H1 (cell line): ENCODE measurements around the gene CDH15. TPM values are rescaled to one million over a fixed set of nuclear protein-coding genes. Genes with fewer than 3 reads are reported as not detected.

ENCODE experiments used
- CTCF ChIA-PET: fragments of 300-600 bp; sonication (Branson Sonifier 250); formaldehyde crosslinking; loops from one replicate; lab custom pipeline; 2021; ENCODE audit not compliant: partially characterized antibody; lab: Charles Lee
- POLR2A ChIA-PET: fragments of 300-600 bp; sonication (Branson Sonifier 250); formaldehyde crosslinking; loops from one replicate; lab custom pipeline; 2021; ENCODE audit warnings: inconsistent platforms; ENCODE audit not compliant: partially characterized antibody; lab: Charles Lee
- DNase-seq, 2 experiments: peaks; one replicate each; pipeline versions ENCODE4 v3.0.0 to v3.0.0-alpha.2; 2010 to 2022; ENCODE audit warnings: low spot score in 2 of 2, low read depth in 1 of 2, mixed read lengths in 1 of 2
- FAIRE-seq: peaks from 2 replicates; lab custom pipeline; 2011; peaks lifted over from hg19 to GRCh38; lab: Jason Lieb, UNC
- H2AFZ ChIP-seq: 2 replicates; pipeline ENCODE4 v1.8.1; 2012; ENCODE audit warnings: low read length, inconsistent platforms
- H2AK5ac ChIP-seq: 2 replicates; pipeline ENCODE4 v1.6.1; 2013; ENCODE audit warnings: low read depth, low read length
- H2BK120ac ChIP-seq: replicated peaks from 2 replicates; pipeline ENCODE3; 2013; ENCODE audit warnings: low read depth, low read length, inconsistent platforms
- H2BK12ac ChIP-seq: 2 replicates; pipeline ENCODE4 v1.6.1; 2013; ENCODE audit warnings: low read depth, low read length
- H2BK15ac ChIP-seq: 2 replicates; pipeline ENCODE4 v1.6.1; 2013; ENCODE audit warnings: low read length
- H2BK20ac ChIP-seq: 2 replicates; pipeline ENCODE4 v1.6.1; 2013; ENCODE audit warnings: low read length
- H2BK5ac ChIP-seq: 2 replicates; pipeline ENCODE4 v1.6.1; 2013; ENCODE audit warnings: low read depth, low read length
- H3K14ac ChIP-seq: 2 replicates; pipeline ENCODE4 v1.6.1; 2013; ENCODE audit warnings: inconsistent platforms; ENCODE audit not compliant: insufficient read length
- H3K18ac ChIP-seq: 2 replicates; pipeline ENCODE4 v1.6.1; 2013; ENCODE audit warnings: low read length; ENCODE audit errors: extremely low read depth
- H3K23ac ChIP-seq: 2 replicates; pipeline ENCODE4 v1.6.1; 2013; ENCODE audit warnings: inconsistent platforms; ENCODE audit not compliant: insufficient read length
- H3K23me2 ChIP-seq: 2 replicates; pipeline ENCODE4 v1.6.1; 2013; ENCODE audit warnings: low read depth, low read length
- H3K27ac ChIP-seq: 2 replicates; pipeline ENCODE4 v1.6.1; 2011; ENCODE audit warnings: low read depth, low read length, inconsistent platforms
- H3K27me3 ChIP-seq, 4 experiments: replicated peaks in 1 of 4; 1 replicate in 1 of 4; 2 replicates in 3 of 4; pipeline versions ENCODE4 v1.6.1 to v1.8.1; 2011 to 2013; ENCODE audit warnings: low read length in 3 of 4, mild to moderate bottlenecking in 3 of 4, inconsistent platforms in 2 of 4, mixed read lengths in 2 of 4, moderate library complexity in 1 of 4; ENCODE audit not compliant: control insufficient read depth in 3 of 4, insufficient read depth in 3 of 4; ENCODE audit errors: extremely low read depth in 1 of 4
- H3K36me3 ChIP-seq, 4 experiments: 2 replicates each; pipeline versions ENCODE4 v1.6.1 to v1.8.1; 2011 to 2013; ENCODE audit warnings: mild to moderate bottlenecking in 4 of 4, low read length in 3 of 4, moderate library complexity in 2 of 4, control low read depth in 1 of 4, inconsistent platforms in 1 of 4; ENCODE audit not compliant: insufficient read depth in 4 of 4, control insufficient read depth in 2 of 4
- H3K4ac ChIP-seq: replicated peaks from 2 replicates; pipeline ENCODE3; 2013; ENCODE audit warnings: low read length, low read depth, mixed read lengths, inconsistent platforms; ENCODE audit not compliant: insufficient read length
- H3K4me1 ChIP-seq, 4 experiments: replicated peaks in 1 of 4; 1 replicate in 1 of 4; 2 replicates in 3 of 4; pipeline versions ENCODE4 v1.6.1 to v1.8.1; 2011 to 2013; ENCODE audit warnings: low read length in 3 of 4, inconsistent platforms in 2 of 4, mixed read lengths in 1 of 4; ENCODE audit not compliant: insufficient read depth in 4 of 4, control insufficient read depth in 3 of 4
- H3K4me2 ChIP-seq, 2 experiments: 2 replicates each; pipeline versions ENCODE4 v1.6.1 to v1.8.1; 2011 to 2013; ENCODE audit warnings: low read depth in 2 of 2, low read length in 2 of 2, control low read depth in 1 of 2, inconsistent platforms in 1 of 2, mild to moderate bottlenecking in 1 of 2; ENCODE audit not compliant: insufficient read depth in 1 of 2
- H3K4me3 ChIP-seq, 4 experiments: fragments of 200-600, 300-600 bp in 1 of 4; sonication (generic), shearing (Covaris generic), sonication (Bioruptor Twin) in 1 of 4; 2 replicates each; pipeline versions ENCODE4 v1.5.1 to v1.8.1; 2011 to 2016; ENCODE audit warnings: low read length in 4 of 4, low read depth in 3 of 4, control low read depth in 2 of 4, inconsistent platforms in 2 of 4, mild to moderate bottlenecking in 2 of 4, mixed read lengths in 1 of 4, moderate library complexity in 1 of 4; ENCODE audit not compliant: insufficient read depth in 2 of 4; ENCODE audit errors: extremely low read depth in 1 of 4
- H3K56ac ChIP-seq: replicated peaks from 2 replicates; pipeline ENCODE3; 2013; ENCODE audit warnings: low read depth, mild to moderate bottlenecking, mixed read lengths, low read length, inconsistent platforms; ENCODE audit not compliant: insufficient read length
- H3K79me1 ChIP-seq: 2 replicates; pipeline ENCODE4 v1.6.1; 2013; ENCODE audit warnings: low read depth, low read length, control low read depth
- H3K79me2 ChIP-seq, 2 experiments: 2 replicates each; pipeline versions ENCODE4 v1.6.1 to v1.8.1; 2012 to 2013; ENCODE audit warnings: low read length in 2 of 2, mild to moderate bottlenecking in 2 of 2, inconsistent platforms in 1 of 2; ENCODE audit not compliant: insufficient read depth in 2 of 2, control insufficient read depth in 1 of 2
- H3K9ac ChIP-seq, 4 experiments: replicated peaks in 1 of 4; 1 replicate in 1 of 4; 2 replicates in 3 of 4; pipeline versions ENCODE4 v1.6.1 to v1.8.1; 2011 to 2013; ENCODE audit warnings: low read depth in 3 of 4, low read length in 3 of 4, control low read depth in 2 of 4, mild to moderate bottlenecking in 2 of 4, moderate library complexity in 2 of 4, inconsistent platforms in 1 of 4; ENCODE audit errors: extremely low read depth in 1 of 4
- H3K9me3 ChIP-seq, 2 experiments: 2 replicates each; pipeline versions ENCODE4 v1.6.1 to v1.8.1; 2012 to 2013; ENCODE audit warnings: mild to moderate bottlenecking in 2 of 2, moderate library complexity in 2 of 2, control low read depth in 1 of 2, inconsistent platforms in 1 of 2, low read depth in 1 of 2, low read length in 1 of 2, mixed read lengths in 1 of 2; ENCODE audit not compliant: insufficient read depth in 2 of 2
- H4K20me1 ChIP-seq, 2 experiments: replicated peaks in 1 of 2; 2 replicates each; pipeline versions ENCODE3 to v1.8.1; 2011 to 2013; ENCODE audit warnings: inconsistent platforms in 2 of 2, low read length in 2 of 2, mild to moderate bottlenecking in 1 of 2; ENCODE audit not compliant: insufficient read depth in 2 of 2, control insufficient read depth in 1 of 2
- H4K5ac ChIP-seq: 2 replicates; pipeline ENCODE4 v1.6.1; 2013; ENCODE audit warnings: low read length, low read depth, mixed read lengths, inconsistent platforms; ENCODE audit not compliant: insufficient read length
- H4K8ac ChIP-seq: 2 replicates; pipeline ENCODE4 v1.8.0; 2013; ENCODE audit warnings: mild to moderate bottlenecking, moderate library complexity, low read length, inconsistent platforms; ENCODE audit not compliant: insufficient read depth; ENCODE audit errors: extremely low read depth
- H4K91ac ChIP-seq: replicated peaks from 2 replicates; pipeline ENCODE3; 2013; ENCODE audit warnings: low read length, mixed read lengths, inconsistent platforms; ENCODE audit not compliant: insufficient read length
- BACH1 ChIP-seq: IDR thresholded peaks from 2 replicates; pipeline ENCODE4 v1.6.1; 2012; ENCODE audit warnings: low read length, improper control_type of control experiment
- CHD1 ChIP-seq: IDR thresholded peaks from 2 replicates; pipeline ENCODE4 v1.6.1; 2012; ENCODE audit warnings: low read depth, low read length, improper control_type of control experiment
- EZH2 ChIP-seq: fragments of 200-600 bp; sonication (generic); IDR thresholded peaks from 2 replicates; pipeline ENCODE4 v1.7.1; 2012; ENCODE audit warnings: low read depth, mild to moderate bottlenecking, moderate library complexity, low read length, inconsistent platforms; ENCODE audit not compliant: severe bottlenecking
- GABPA ChIP-seq: IDR thresholded peaks from 2 replicates; pipeline ENCODE4 v1.6.1; 2011; ENCODE audit warnings: mild to moderate bottlenecking, low read length, moderate library complexity, borderline replicate concordance; ENCODE audit not compliant: insufficient read depth
- JUN ChIP-seq: IDR thresholded peaks from 2 replicates; pipeline ENCODE4 v1.6.1; 2011; ENCODE audit warnings: low read depth, mild to moderate bottlenecking, improper control_type of control experiment, low read length
- KDM1A ChIP-seq: fragments of 200-600, 300-600 bp; sonication (generic); IDR thresholded peaks from 2 replicates; pipeline ENCODE4 v1.7.1; 2016; ENCODE audit warnings: mild to moderate bottlenecking, low read length, borderline replicate concordance
- KDM4A ChIP-seq: IDR thresholded peaks from one replicate; pipeline ENCODE4 v1.7.1; 2012; ENCODE audit warnings: low read depth, mild to moderate bottlenecking, moderate library complexity, low read length, inconsistent platforms; ENCODE audit not compliant: severe bottlenecking
- NRF1 ChIP-seq: IDR thresholded peaks from 2 replicates; pipeline ENCODE4 v1.6.1; 2011; ENCODE audit warnings: mild to moderate bottlenecking, low read depth, low read length, improper control_type of control experiment
- POLR2AphosphoS5 ChIP-seq: IDR thresholded peaks from 2 replicates; pipeline ENCODE4 v1.6.1; 2011; ENCODE audit warnings: low read depth, low read length
- SRF ChIP-seq: IDR thresholded peaks from 2 replicates; pipeline ENCODE4 v1.6.1; 2011; ENCODE audit warnings: mild to moderate bottlenecking, low read depth, low read length, moderate library complexity
- WGBS, 2 experiments: shearing (Covaris generic) in 1 of 2; methylation state at CpG; one replicate each; pipeline versions ENCODE4 v1.1.6 to v1.1.7; 2013 to 2015; ENCODE audit warnings: low lambda C conversion rate in 2 of 2, mixed read lengths in 2 of 2, inconsistent platforms in 1 of 2, low coverage in 1 of 2, missing lambda C conversion rate in 1 of 2; ENCODE audit not compliant: insufficient replicate concordance in 2 of 2, insufficient coverage in 1 of 2, insufficient read length in 1 of 2; ENCODE audit errors: extremely low coverage in 1 of 2, missing lambda C conversion rate in 1 of 2; 5-methylcytosine and 5-hydroxymethylcytosine counted together
- polyA plus RNA-seq, 7 experiments: library from polyadenylated mRNA; depleted of rRNA in 3 of 7; stranded (reverse) in 5 of 7; unstranded in 2 of 7; fragments of >200 nt in 5 of 7; fragments of 200-250 nt in 2 of 7; gene quantifications; 1 replicate in 5 of 7; 2 replicates in 1 of 7; 4 replicates in 1 of 7; pipeline versions ENCODE4 v1.2.1 to v1.2.3, GENCODE V29; 2011 to 2013; ENCODE audit warnings: missing spikeins in 2 of 7, mixed read lengths in 2 of 7
- total RNA-seq: library from RNA; stranded (reverse); fragmentation: NEBNext Ultra II Directional; extraction: Animal tissue kit (Norgen Biotek cat#: 25700); gene quantifications from 2 replicates; pipeline ENCODE4 v1.2.1, GENCODE V29; 2021
- TF ChIP-seq, protein P1 (sequence below): IDR thresholded peaks from 2 replicates; pipeline ENCODE4 v1.6.1; 2012; ENCODE audit warnings: inconsistent platforms

CDH15 gene
- total and polyA plus RNA-seq, 2 of the 8 experiments (the other 6 are each of a cell fraction or from before 2014, with no cell fraction given), result 0.50 to 0.82 TPM

DNA sequence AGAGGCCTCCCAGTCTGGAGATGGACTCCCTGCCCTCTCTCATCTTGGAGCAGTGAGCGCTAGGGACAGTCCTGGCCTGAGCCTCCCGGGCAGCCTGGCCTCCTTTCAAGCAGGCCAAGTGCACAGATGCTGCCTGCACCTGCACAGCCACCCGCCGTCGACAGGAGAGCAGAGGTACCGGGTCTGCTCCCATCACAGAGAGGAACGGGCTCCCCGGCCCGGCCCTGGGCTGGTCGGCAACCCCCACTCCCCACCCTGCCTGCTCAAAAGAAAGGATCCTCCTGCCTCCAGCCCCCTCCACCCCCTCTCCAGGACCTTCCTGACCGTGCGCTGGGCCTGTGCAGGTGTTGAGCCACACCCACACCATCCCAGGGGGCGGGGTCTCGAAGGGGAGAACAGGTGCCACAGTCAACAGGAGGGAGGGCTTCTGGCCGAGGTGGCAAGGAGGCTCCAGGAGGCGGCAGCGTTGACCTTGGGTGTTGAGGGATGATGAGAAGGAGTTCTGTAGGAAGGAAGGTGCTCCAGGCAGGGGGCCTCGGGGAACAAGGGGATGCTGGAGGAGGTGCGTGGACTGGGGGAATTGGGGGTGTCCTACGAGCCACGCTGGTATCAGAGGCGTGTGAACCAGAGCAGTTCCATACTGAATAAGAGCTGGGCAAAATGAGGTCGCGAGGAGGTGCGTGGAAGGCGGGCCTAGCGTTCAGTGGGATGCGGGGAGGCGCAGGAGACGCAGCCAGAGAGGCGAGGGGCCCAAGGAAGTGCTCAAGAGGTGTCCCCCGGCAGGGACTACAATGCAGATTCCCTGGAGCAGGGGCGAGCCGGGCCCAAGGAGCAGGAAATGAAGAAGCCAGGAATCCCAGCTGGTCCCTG lies 967 bp upstream of the CDH15 start:
- Histone ChIP-seq H3K4me2 (peak overlapping the region; percentile 65 to 99), H3K4ac (no peak overlapping the region), H2BK20ac (no peak overlapping the region), H3K79me2 (no peaks in the 10 kb centered on the region), H4K20me1 (peaks cover 0 to 3% of the 10 kb centered on the region in 2 experiments), H3K27me3 (peaks cover 0 to 7% (median 4%) of the 10 kb centered on the region in 4 experiments; a peak in 4 of 7 replicates), H3K4me3 (peak overlapping the region; percentile 14 to 64 (median 54); a peak in 7 of 8 replicates), H3K4me1 (peaks cover 0 to 33% (median 23%) of the 10 kb centered on the region in 4 experiments; a peak in 6 of 7 replicates), H4K5ac (no peak overlapping the region), H4K8ac (peak overlapping the region; percentile 57), H3K27ac (no peak overlapping the region), H4K91ac (no peak overlapping the region), H2BK120ac (no peak overlapping the region), H3K18ac (no peak overlapping the region; the same call in 1 of the 2 replicates), H2BK5ac (no peak overlapping the region), H3K14ac (no peak overlapping the region), H2AFZ (peak overlapping the region; percentile 90; the same call in 1 of the 2 replicates), H3K36me3 (no peaks in the 10 kb centered on the region), H3K9me3 (no peaks in the 10 kb centered on the region), H3K23ac (no peak overlapping the region), H2BK12ac (peak overlapping the region; percentile 27; the same call in 1 of the 2 replicates), H2AK5ac (no peak overlapping the region), H3K23me2 (peaks cover 5% of the 10 kb centered on the region), H3K56ac (no peak overlapping the region), H3K79me1 (no peaks in the 10 kb centered on the region), H2BK15ac (0 out of 2 replicates have a peak overlapping the region, but pooled peaks have one; percentile 46), H3K9ac (no peak overlapping the region)
- ChIA-PET CTCF (interaction anchor here (0.6 to 1.8 kb wide), 6 partner anchors 9 to 360 kb away, joined by 3 to 4 read pairs (median 3); no protein-coding TSS in a partner anchor), POLR2A (interaction anchor here (1.1 kb wide), 2 partner anchors 11 to 361 kb away, joined by 3 to 4 read pairs; no protein-coding TSS in a partner anchor)
- 15% methylated on average over 24 of the region's 34 CpGs; no CpG with 5 or more reads in 1 of the 2 experiments for WGBS, 2 experiments
- peak; percentile 44 to 89 for DNase-seq
- no peak for FAIRE-seq
- TF ChIP-seq GABPA, result no peak; the same call in 1 of the 2 replicates
- TF ChIP-seq EZH2, result no peak
- TF ChIP-seq CHD1, result no peak
- peak; percentile 40 for TF ChIP-seq KDM4A
- TF ChIP-seq KDM1A, result no peak
- TF ChIP-seq JUN, result no peak
- TF ChIP-seq, protein P1, sequence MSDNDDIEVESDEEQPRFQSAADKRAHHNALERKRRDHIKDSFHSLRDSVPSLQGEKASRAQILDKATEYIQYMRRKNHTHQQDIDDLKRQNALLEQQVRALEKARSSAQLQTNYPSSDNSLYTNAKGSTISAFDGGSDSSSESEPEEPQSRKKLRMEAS, result 0 out of 2 replicates have a peak, but pooled peaks have one; percentile 20
- no peak for TF ChIP-seq POLR2AphosphoS5
- no peak for TF ChIP-seq BACH1
- TF ChIP-seq SRF, result no peak
- no peak for TF ChIP-seq NRF1
